Glomerular visceral epithelial cell (primary cell): ENCODE measurements around the gene FBXL13.

ENCODE experiments used
- DNase-seq: peaks from one replicate; pipeline ENCODE4 v3.0.0-alpha.2; 2016; ENCODE audit errors: extremely low spot score

FBXL13 gene

GRCh38 chr7:102896585-102896984 is 178.0 kb downstream of the FBXL13 start:
- no peak for DNase-seq

GRCh38 chr7:102895602-102896001 is 179.0 kb downstream of the FBXL13 start:
- DNase-seq = no peak

- DNase-seq = no peak
These were observed 181.8 kb downstream of the FBXL13 start for GRCh38 chr7:102892631-102893278.

- peak; percentile 59 for DNase-seq
These were observed 182.8 kb downstream of the FBXL13 start for GRCh38 chr7:102891693-102892261.

GRCh38 chr7:102890971-102891692 is 183.5 kb downstream of the FBXL13 start:
- no peak for DNase-seq

GRCh38 chr7:102890292-102890970 is 184.2 kb downstream of the FBXL13 start:
- DNase-seq = peak; percentile 32

- DNase-seq = no peak
These were observed 184.7 kb downstream of the FBXL13 start for GRCh38 chr7:102889851-102890250.

- DNase-seq = no peak
These were observed 185.9 kb downstream of the FBXL13 start for GRCh38 chr7:102888561-102889233.

- peak; percentile 38 for DNase-seq
These were observed 191.3 kb downstream of the FBXL13 start for GRCh38 chr7:102883098-102883860.

GRCh38 chr7:102875700-102876295 is 198.8 kb downstream of the FBXL13 start:
- peak; percentile 98 for DNase-seq

GRCh38 chr7:102874966-102875365 is 199.6 kb downstream of the FBXL13 start:
- peak; percentile 10 for DNase-seq

- DNase-seq = peak; percentile 90
These were observed 200.3 kb downstream of the FBXL13 start for GRCh38 chr7:102874166-102874829.

GRCh38 chr7:102873470-102874165 is 201.0 kb downstream of the FBXL13 start:
- peak; percentile 8 for DNase-seq

- DNase-seq = peak; percentile 93
These were observed 202.1 kb downstream of the FBXL13 start for GRCh38 chr7:102872460-102872859.

- no peak for DNase-seq
These were observed 205.4 kb downstream of the FBXL13 start for GRCh38 chr7:102869195-102869594.

- DNase-seq = no peak
These were observed 207.9 kb downstream of the FBXL13 start for GRCh38 chr7:102866535-102867215.

- no peak for DNase-seq
These were observed 209.6 kb downstream of the FBXL13 start for GRCh38 chr7:102864958-102865357.

GRCh38 chr7:102860351-102860811 is 214.2 kb downstream of the FBXL13 start:
- DNase-seq = no peak

GRCh38 chr7:102859799-102860125 is 214.8 kb downstream of the FBXL13 start:
- no peak for DNase-seq
